ENCODE data around the gene CELSR1.
A peak's percentile ranks its signal among the peaks of the same experiment; 100 is the strongest.

CELSR1 gene

GRCh38 chr22:46541536-46541935 is 4.1 kb upstream of the CELSR1 start:
- H3K36me3 ChIP-seq (ENCODE audit: control insufficient read depth, insufficient read depth, low read length) = no peaks in the 10 kb centered on the region
- H4K5ac ChIP-seq (ENCODE audit: low read length) = no peak overlapping the region
- H3K56ac ChIP-seq (ENCODE audit: low read length) = no peak overlapping the region
- no peak overlapping the region for H3K23ac ChIP-seq (ENCODE audit: low read length)
- H3K79me2 ChIP-seq (ENCODE audit: control insufficient read depth, insufficient read depth, low read length) = no peaks in the 10 kb centered on the region
- H3K4me3 ChIP-seq (ENCODE audit: low read length) = no peak overlapping the region
- no peak overlapping the region for H3K9ac ChIP-seq (ENCODE audit: low read length)
- no peak overlapping the region for H2BK15ac ChIP-seq (replicated peaks; ENCODE audit: low read depth)
- no peak overlapping the region for H2BK120ac ChIP-seq (ENCODE audit: low read depth, low read length)
- peaks cover 11% of the 10 kb centered on the region for H3K27me3 ChIP-seq (ENCODE audit: insufficient read depth, low read length, poor library complexity)
- no peak overlapping the region for H2BK5ac ChIP-seq (ENCODE audit: low read length)
- no peak overlapping the region for H3K27ac ChIP-seq (ENCODE audit: low read depth, low read length)
- no peaks in the 10 kb centered on the region for H3K79me1 ChIP-seq (ENCODE audit: low read length)
- no peaks in the 10 kb centered on the region for H3K4me1 ChIP-seq (ENCODE audit: control insufficient read depth, low read depth, low read length)
- no peak overlapping the region for H3K4ac ChIP-seq (ENCODE audit: low read depth, low read length)
- H3K4me2 ChIP-seq (ENCODE audit: low read length) = no peak overlapping the region
- no peak overlapping the region for H2AK5ac ChIP-seq (ENCODE audit: low read length)
- no peak overlapping the region for H4K8ac ChIP-seq (ENCODE audit: low read depth, low read length)
- no peak overlapping the region for H3K18ac ChIP-seq (ENCODE audit: low read length)
- no peak for DNase-seq
- no CpG with 5 or more reads among the region's 7 CpGs for WGBS (ENCODE audit: extremely low coverage, insufficient coverage, low lambda C conversion rate)

DNA sequence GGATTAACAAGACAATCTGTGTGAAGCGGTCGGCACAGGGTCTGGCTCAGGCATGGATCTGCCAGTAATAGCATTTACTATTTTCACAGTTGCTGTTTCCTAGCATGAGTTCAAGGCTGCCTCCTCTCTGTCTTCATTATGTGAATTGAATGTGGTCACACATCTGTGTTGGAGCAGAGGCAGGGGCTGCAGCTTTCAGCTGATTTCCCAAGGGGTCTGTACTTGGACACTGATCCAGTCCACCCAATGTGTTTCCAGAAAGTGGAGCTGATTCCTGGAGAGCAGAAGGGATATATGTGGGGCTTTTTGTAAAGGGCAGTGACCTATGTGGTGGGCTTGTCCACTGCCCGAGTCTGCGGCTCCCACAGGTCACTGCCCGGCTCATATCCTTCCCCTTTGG is 3.5 kb upstream of the CELSR1 start:
- H2BK120ac ChIP-seq (ENCODE audit: low read depth, low read length) = no peak overlapping the region
- no peak overlapping the region for H3K18ac ChIP-seq (ENCODE audit: low read length)
- WGBS (ENCODE audit: extremely low coverage, insufficient coverage, low lambda C conversion rate) = no CpG with 5 or more reads among the region's 5 CpGs

GRCh38 chr22:46539169-46539568 is 1.7 kb upstream of the CELSR1 start:
- Histone ChIP-seq H3K9ac (ENCODE audit: low read length) (no peak overlapping the region), H3K36me3 (ENCODE audit: control insufficient read depth, insufficient read depth, low read length) (no peaks in the 10 kb centered on the region), H2BK15ac (replicated peaks; ENCODE audit: low read depth) (no peak overlapping the region), H3K56ac (ENCODE audit: low read length) (no peak overlapping the region), H4K5ac (ENCODE audit: low read length) (no peak overlapping the region), H3K79me1 (ENCODE audit: low read length) (no peaks in the 10 kb centered on the region), H3K23ac (ENCODE audit: low read length) (no peak overlapping the region), H2BK120ac (ENCODE audit: low read depth, low read length) (no peak overlapping the region), H3K79me2 (ENCODE audit: control insufficient read depth, insufficient read depth, low read length) (no peaks in the 10 kb centered on the region), H3K27me3 (ENCODE audit: insufficient read depth, low read length, poor library complexity) (peaks cover 16% of the 10 kb centered on the region), H3K4me3 (ENCODE audit: low read length) (no peak overlapping the region), H3K27ac (ENCODE audit: low read depth, low read length) (no peak overlapping the region), H4K8ac (ENCODE audit: low read depth, low read length) (no peak overlapping the region), H2BK5ac (ENCODE audit: low read length) (no peak overlapping the region), H2AK5ac (ENCODE audit: low read length) (no peak overlapping the region), H3K4me2 (ENCODE audit: low read length) (no peak overlapping the region), H3K4me1 (ENCODE audit: control insufficient read depth, low read depth, low read length) (no peaks in the 10 kb centered on the region), H3K18ac (ENCODE audit: low read length) (no peak overlapping the region), H3K4ac (ENCODE audit: low read depth, low read length) (no peak overlapping the region)
- no peak for DNase-seq
- WGBS (ENCODE audit: extremely low coverage, insufficient coverage, low lambda C conversion rate) = no CpG with 5 or more reads among the region's 9 CpGs

More for the DNA sequence above, 3.5 kb upstream of the CELSR1 start:
- H3K4me3 ChIP-seq (ENCODE audit: low read length) = no peak overlapping the region
- no peak overlapping the region for H3K4ac ChIP-seq (ENCODE audit: low read depth, low read length)
- no peak overlapping the region for H3K9ac ChIP-seq (ENCODE audit: low read length)
- H3K4me2 ChIP-seq (ENCODE audit: low read length) = no peak overlapping the region
- H3K79me1 ChIP-seq (ENCODE audit: low read length) = no peaks in the 10 kb centered on the region
- H3K27ac ChIP-seq (ENCODE audit: low read depth, low read length) = no peak overlapping the region
- no peak overlapping the region for H3K23ac ChIP-seq (ENCODE audit: low read length)
- H3K56ac ChIP-seq (ENCODE audit: low read length) = no peak overlapping the region
- H3K27me3 ChIP-seq (ENCODE audit: insufficient read depth, low read length, poor library complexity) = peaks cover 16% of the 10 kb centered on the region
- DNase-seq = no peak
- no peak overlapping the region for H4K5ac ChIP-seq (ENCODE audit: low read length)
- H3K4me1 ChIP-seq (ENCODE audit: control insufficient read depth, low read depth, low read length) = no peaks in the 10 kb centered on the region
- H2BK15ac ChIP-seq (replicated peaks; ENCODE audit: low read depth) = no peak overlapping the region
- no peak overlapping the region for H2AK5ac ChIP-seq (ENCODE audit: low read length)
- no peak overlapping the region for H2BK5ac ChIP-seq (ENCODE audit: low read length)
- H4K8ac ChIP-seq (ENCODE audit: low read depth, low read length) = no peak overlapping the region
- no peaks in the 10 kb centered on the region for H3K36me3 ChIP-seq (ENCODE audit: control insufficient read depth, insufficient read depth, low read length)
- no peaks in the 10 kb centered on the region for H3K79me2 ChIP-seq (ENCODE audit: control insufficient read depth, insufficient read depth, low read length)

DNA sequence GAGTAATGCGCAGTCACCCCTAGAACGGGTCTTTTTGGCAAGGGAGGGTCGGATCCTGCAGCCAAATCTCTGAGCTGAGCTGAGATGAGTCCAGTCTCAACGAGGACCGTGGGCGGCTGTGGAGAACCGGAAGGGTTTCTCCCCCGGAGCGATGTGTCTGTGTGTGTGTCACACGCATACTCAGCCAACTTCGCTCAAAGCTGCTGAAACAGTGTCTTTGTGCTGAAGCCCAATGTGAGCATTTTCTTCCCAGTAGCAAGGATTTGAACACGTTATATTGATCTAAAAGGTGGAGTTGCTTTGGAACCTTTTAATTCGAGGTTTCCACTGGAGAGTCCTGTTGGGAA is 1.4 kb upstream of the CELSR1 start:
- Histone ChIP-seq H2BK120ac (ENCODE audit: low read depth, low read length) (no peak overlapping the region), H3K36me3 (ENCODE audit: control insufficient read depth, insufficient read depth, low read length) (no peaks in the 10 kb centered on the region), H4K8ac (ENCODE audit: low read depth, low read length) (no peak overlapping the region), H3K23ac (ENCODE audit: low read length) (no peak overlapping the region), H3K4me2 (ENCODE audit: low read length) (no peak overlapping the region), H3K79me2 (ENCODE audit: control insufficient read depth, insufficient read depth, low read length) (no peaks in the 10 kb centered on the region), H3K18ac (ENCODE audit: low read length) (no peak overlapping the region), H4K5ac (ENCODE audit: low read length) (no peak overlapping the region), H3K4me1 (ENCODE audit: control insufficient read depth, low read depth, low read length) (no peaks in the 10 kb centered on the region), H3K9ac (ENCODE audit: low read length) (no peak overlapping the region), H2AK5ac (ENCODE audit: low read length) (no peak overlapping the region), H2BK15ac (replicated peaks; ENCODE audit: low read depth) (no peak overlapping the region), H3K27me3 (ENCODE audit: insufficient read depth, low read length, poor library complexity) (peaks cover 16% of the 10 kb centered on the region), H3K27ac (ENCODE audit: low read depth, low read length) (no peak overlapping the region), H3K4me3 (ENCODE audit: low read length) (no peak overlapping the region), H3K56ac (ENCODE audit: low read length) (peak overlapping the region; percentile 2), H3K4ac (ENCODE audit: low read depth, low read length) (no peak overlapping the region), H2BK5ac (ENCODE audit: low read length) (no peak overlapping the region), H3K79me1 (ENCODE audit: low read length) (no peaks in the 10 kb centered on the region)
- no CpG with 5 or more reads among the region's 13 CpGs for WGBS (ENCODE audit: extremely low coverage, insufficient coverage, low lambda C conversion rate)
- DNase-seq = no peak

GRCh38 chr22:46537946-46538813 is 760 bp upstream of the CELSR1 start:
- H2BK5ac ChIP-seq (ENCODE audit: low read length) = no peak overlapping the region
- no peaks in the 10 kb centered on the region for H3K79me2 ChIP-seq (ENCODE audit: control insufficient read depth, insufficient read depth, low read length)
- H2BK120ac ChIP-seq (ENCODE audit: low read depth, low read length) = no peak overlapping the region
- DNase-seq = peak; percentile 48
- peak overlapping the region; percentile 68 for H3K4me2 ChIP-seq (ENCODE audit: low read length)
- H3K36me3 ChIP-seq (ENCODE audit: control insufficient read depth, insufficient read depth, low read length) = no peaks in the 10 kb centered on the region
- peak overlapping the region; percentile 48 for H3K9ac ChIP-seq (ENCODE audit: low read length)
- peak overlapping the region; percentile 16 for H3K4me3 ChIP-seq (ENCODE audit: low read length)
- H3K18ac ChIP-seq (ENCODE audit: low read length) = no peak overlapping the region
- H3K79me1 ChIP-seq (ENCODE audit: low read length) = no peaks in the 10 kb centered on the region
- H3K4me1 ChIP-seq (ENCODE audit: control insufficient read depth, low read depth, low read length) = no peaks in the 10 kb centered on the region
- H3K27ac ChIP-seq (ENCODE audit: low read depth, low read length) = no peak overlapping the region
- H4K5ac ChIP-seq (ENCODE audit: low read length) = no peak overlapping the region
- no CpG with 5 or more reads among the region's 70 CpGs for WGBS (ENCODE audit: extremely low coverage, insufficient coverage, low lambda C conversion rate)
- H2BK15ac ChIP-seq (replicated peaks; ENCODE audit: low read depth) = no peak overlapping the region
- no peak overlapping the region for H3K23ac ChIP-seq (ENCODE audit: low read length)
- peaks cover 16% of the 10 kb centered on the region for H3K27me3 ChIP-seq (ENCODE audit: insufficient read depth, low read length, poor library complexity)
- peak overlapping the region; percentile 88 for H3K56ac ChIP-seq (ENCODE audit: low read length)
- no peak overlapping the region for H3K4ac ChIP-seq (ENCODE audit: low read depth, low read length)
- no peak overlapping the region for H2AK5ac ChIP-seq (ENCODE audit: low read length)
- no peak overlapping the region for H4K8ac ChIP-seq (ENCODE audit: low read depth, low read length)

Data from mesendoderm (in vitro differentiated cells).